Activated B cell treated with CpG ODN at 0.5 μM for 24 hours (primary cell): Measurements from ENCODE around the gene ABHD17C. TPM values are rescaled to one million over a fixed set of nuclear protein-coding genes. Genes with fewer than 3 reads are reported as not detected.

Experiments
- ATAC-seq: fragments of 200-7000 bp; cut with Tn5 transposase; one replicate; pipeline ENCODE4 v1.10.0; 2021; ENCODE audit warnings: low read depth, mild to moderate bottlenecking, moderate library complexity
- CTCF ChIA-PET: fragments of 350-600 bp; sonication (Branson Sonifier 250); formaldehyde crosslinking; loops from one replicate; lab custom pipeline; 2021; ENCODE audit warnings: antibody characterized with exemption; lab: Charles Lee
- POLR2A ChIA-PET: fragments of 350-600 bp; sonication (Branson Sonifier 250); formaldehyde crosslinking; loops from one replicate; lab custom pipeline; 2021; ENCODE audit warnings: antibody characterized with exemption; lab: Charles Lee
- DNase-seq: peaks from one replicate; pipeline ENCODE4 v3.0.0; 2022
- H3K27ac Mint-ChIP-seq: one replicate; pipeline ENCODE4 v1.8.0; 2020; ENCODE audit warnings: mixed read lengths
- H3K27me3 Mint-ChIP-seq: one replicate; pipeline ENCODE4 v1.8.0; 2021; ENCODE audit warnings: mixed read lengths
- H3K36me3 Mint-ChIP-seq: one replicate; pipeline ENCODE4 v1.8.0; 2021; ENCODE audit warnings: low read depth, mixed read lengths
- H3K4me1 Mint-ChIP-seq: one replicate; pipeline ENCODE4 v1.8.0; 2021; ENCODE audit warnings: mixed read lengths
- H3K4me3 Mint-ChIP-seq: one replicate; pipeline ENCODE4 v1.8.0; 2020; ENCODE audit warnings: mild to moderate bottlenecking, mixed read lengths
- H3K9me3 Mint-ChIP-seq: one replicate; pipeline ENCODE4 v1.8.0; 2020; ENCODE audit warnings: mixed read lengths
- CTCF ChIP-seq: fragments of 200-600 bp; IDR thresholded peaks from one replicate; pipeline ENCODE4 v1.8.0; 2022; ENCODE audit warnings: antibody characterized with exemption, mild to moderate bottlenecking
- intact Hi-C: fragments of 100-400 bp; cut with micrococcal nuclease; formaldehyde crosslinking; loops from one replicate; pipeline ENCODE4 v1.15.1; 2024
- total RNA-seq: library from RNA; stranded (reverse); gene quantifications from 2 replicates; pipeline ENCODE4 v1.2.3, GENCODE V29; 2022

Gene ABHD17C
- total RNA-seq, 1 donor from 2014 or later: 2.4 TPM

- POLR2A ChIA-PET: no interaction called here
These were observed 6.7 kb downstream of the ABHD17C start for GRCh38 chr15:80701676-80702311.

DNA sequence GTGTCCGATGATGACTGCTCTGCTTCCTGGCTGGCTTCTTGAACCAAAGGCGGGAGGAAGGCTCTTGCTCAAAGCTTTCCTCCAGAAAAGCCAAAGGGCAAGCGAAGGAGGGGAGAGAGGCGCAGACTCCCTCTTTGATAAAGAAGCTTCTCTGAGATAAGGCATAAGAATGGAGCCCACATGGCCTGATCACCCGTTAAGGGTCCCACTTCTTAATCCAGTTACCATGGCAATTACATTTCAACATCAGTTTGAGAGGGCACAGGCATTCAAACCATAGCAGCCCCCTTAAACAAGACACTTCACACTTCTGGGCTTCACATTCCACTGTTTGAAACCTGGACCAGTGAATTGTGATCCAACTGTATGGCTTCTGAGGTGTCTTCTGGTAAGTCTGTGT, 8.0 kb downstream of the ABHD17C start:
- no peaks in the 10 kb centered on the region for H3K4me1 Mint-ChIP-seq
- CTCF ChIA-PET: no interaction called here
- no peak for ATAC-seq
- H3K27ac Mint-ChIP-seq: no peak overlapping the region
- POLR2A ChIA-PET: interaction anchor here (0.5 kb wide), 1 partner anchor 10 kb away, joined by 4 read pairs; no protein-coding TSS in a partner anchor
- DNase-seq: no peak
- no peak overlapping the region for H3K4me3 Mint-ChIP-seq
- no peak for TF ChIP-seq CTCF
- H3K27me3 Mint-ChIP-seq: peaks cover 2% of the 10 kb centered on the region
- no peaks in the 10 kb centered on the region for H3K36me3 Mint-ChIP-seq
- intact Hi-C loops: no loop called here
- H3K9me3 Mint-ChIP-seq: no peaks in the 10 kb centered on the region

More at GRCh38 chr15:80701676-80702311, 6.7 kb downstream of the ABHD17C start:
- Mint-ChIP-seq H3K27ac (no peak overlapping the region), H3K9me3 (no peaks in the 10 kb centered on the region), H3K4me1 (peaks cover under 1% of the 10 kb centered on the region), H3K27me3 (peaks cover 4% of the 10 kb centered on the region), H3K4me3 (no peak overlapping the region), H3K36me3 (no peaks in the 10 kb centered on the region)
- CTCF ChIA-PET: no interaction called here
- DNase-seq (no peak), ATAC-seq (no peak)
- TF ChIP-seq CTCF: no peak
- intact Hi-C loops: no loop called here

GRCh38 chr15:80703965-80704364, 8.9 kb downstream of the ABHD17C start:
- intact Hi-C loops: no loop called here
- CTCF ChIA-PET: no interaction called here
- Mint-ChIP-seq H3K27ac (no peak overlapping the region), H3K4me3 (no peak overlapping the region), H3K9me3 (no peaks in the 10 kb centered on the region), H3K27me3 (peaks cover under 1% of the 10 kb centered on the region), H3K36me3 (no peaks in the 10 kb centered on the region), H3K4me1 (no peaks in the 10 kb centered on the region)
- no peak for DNase-seq
- ATAC-seq: no peak
- POLR2A ChIA-PET: no interaction called here
- no peak for TF ChIP-seq CTCF

DNA sequence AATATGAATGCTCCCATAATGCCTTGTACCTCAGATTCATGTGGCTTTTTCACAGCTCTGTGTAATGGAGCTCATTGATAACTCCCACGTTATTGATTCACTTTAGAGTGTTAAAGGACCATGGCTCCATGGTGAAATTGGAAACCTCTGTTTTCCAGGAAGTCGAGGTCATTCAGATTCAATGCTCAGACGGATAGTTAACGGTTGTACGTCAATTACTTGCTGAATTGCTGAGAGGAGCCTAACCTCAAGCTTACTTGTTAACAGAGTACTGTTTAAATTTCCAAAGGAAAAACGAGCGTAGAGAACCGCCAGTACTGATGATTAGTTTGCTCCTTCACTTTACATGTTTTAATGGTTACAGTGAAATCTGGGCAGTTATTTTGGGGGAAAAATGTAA, 11.1 kb downstream of the ABHD17C start:
- TF ChIP-seq CTCF: no peak
- H3K27ac Mint-ChIP-seq: no peak overlapping the region
- H3K4me1 Mint-ChIP-seq: no peaks in the 10 kb centered on the region
- no peak overlapping the region for H3K4me3 Mint-ChIP-seq
- no peak for ATAC-seq
- POLR2A ChIA-PET: no interaction called here
- H3K27me3 Mint-ChIP-seq: no peaks in the 10 kb centered on the region
- no peaks in the 10 kb centered on the region for H3K36me3 Mint-ChIP-seq
- DNase-seq: no peak
- intact Hi-C loops: no loop called here
- CTCF ChIA-PET: no interaction called here
- no peaks in the 10 kb centered on the region for H3K9me3 Mint-ChIP-seq

DNA sequence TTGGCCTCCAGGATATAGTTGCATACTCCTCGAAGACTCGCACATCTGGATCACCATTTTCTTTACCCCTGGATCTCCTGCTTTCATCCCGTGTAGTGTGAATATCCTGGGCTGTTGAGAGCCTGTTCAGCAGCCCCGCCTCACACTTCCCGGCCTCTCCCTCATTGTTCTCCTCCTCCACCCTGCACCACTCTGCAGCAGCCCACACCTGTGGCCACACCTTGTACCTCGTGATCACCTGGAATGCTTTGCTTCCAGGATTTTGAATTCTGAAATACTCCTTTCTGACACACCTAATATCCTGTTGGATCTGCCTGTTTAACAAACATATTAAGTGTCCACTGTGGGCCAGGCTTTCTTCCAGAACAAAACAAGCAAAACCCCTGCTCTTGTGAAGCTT, 14.4 kb downstream of the ABHD17C start:
- Mint-ChIP-seq H3K27me3 (no peaks in the 10 kb centered on the region), H3K27ac (no peak overlapping the region), H3K4me1 (no peaks in the 10 kb centered on the region), H3K9me3 (no peaks in the 10 kb centered on the region), H3K36me3 (no peaks in the 10 kb centered on the region), H3K4me3 (no peak overlapping the region)
- no peak for TF ChIP-seq CTCF
- ChIA-PET CTCF (no interaction called here), POLR2A (interaction anchor here (0.7 kb wide), 1 partner anchor 126 kb away, joined by 3 read pairs; no protein-coding TSS in a partner anchor)
- intact Hi-C loops: no loop called here
- DNase-seq (no peak), ATAC-seq (no peak)
